Hematopoietic multipotent progenitor cell treated with erythropoietin and hydrocortisone succinate and interleukin-3 and kit ligand, for 15 days (in vitro differentiated cells): ENCODE measurements around the gene C10orf105.

Experiments used
- DNase-seq: peaks from one replicate; pipeline ENCODE4 v3.0.0-alpha.2; 2015; ENCODE audit warnings: low spot score

The C10orf105 gene

DNA sequence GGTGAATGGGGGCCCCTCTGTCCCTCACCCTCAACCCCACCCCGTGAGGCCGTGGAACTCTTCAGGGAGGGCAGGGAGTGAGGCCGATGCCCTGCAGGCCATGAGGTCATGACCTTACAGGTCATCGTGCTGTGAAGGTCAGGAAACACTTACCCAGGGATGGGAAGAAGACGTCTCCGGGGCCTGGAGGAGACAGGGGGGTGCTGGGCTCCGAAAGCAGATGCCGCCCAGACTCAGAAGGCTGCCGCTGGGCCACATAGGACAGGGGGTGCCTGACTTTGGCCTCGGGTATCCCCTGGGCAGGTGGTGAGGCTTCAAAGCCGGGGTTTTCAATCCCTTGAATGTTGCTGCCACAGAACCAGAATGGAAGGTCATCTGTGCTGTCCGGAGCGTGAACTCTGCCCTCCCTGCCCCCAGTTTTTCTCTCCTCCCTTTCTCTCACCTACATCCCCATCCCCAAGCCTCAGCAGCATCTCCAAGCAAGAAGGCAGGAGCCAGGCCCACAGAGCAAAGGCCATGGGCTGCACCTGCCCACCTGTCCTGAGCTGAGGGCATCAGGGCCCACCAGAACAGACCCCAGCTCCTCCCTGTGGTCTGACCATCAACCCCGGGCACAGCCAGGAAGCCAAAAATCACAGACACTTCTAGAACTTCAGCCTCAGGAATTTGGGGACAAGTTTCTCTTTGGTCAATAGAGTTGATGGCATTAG lies 32.1 kb upstream of the C10orf105 start:
- no peak for DNase-seq

DNA sequence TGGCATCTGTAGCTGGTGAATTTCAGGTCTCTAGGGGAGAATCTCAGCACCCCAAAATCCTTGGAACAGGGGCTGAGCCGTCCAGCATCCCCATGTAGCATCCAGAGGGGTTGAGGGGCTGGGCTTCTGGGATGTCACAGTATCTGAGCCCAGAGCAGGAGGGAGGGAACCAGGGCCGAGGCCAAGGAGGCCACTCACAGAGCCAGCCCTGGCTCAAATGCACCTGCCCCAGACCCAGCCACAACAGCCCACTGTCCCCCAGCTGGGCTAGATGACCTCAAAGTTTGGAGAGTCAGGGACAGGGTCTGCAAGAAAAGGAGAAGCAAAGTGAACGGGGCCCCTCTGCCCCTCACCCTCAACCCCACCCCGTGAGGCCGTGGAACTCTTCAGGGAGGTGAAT lies 31.4 kb upstream of the C10orf105 start:
- no peak for DNase-seq

DNA sequence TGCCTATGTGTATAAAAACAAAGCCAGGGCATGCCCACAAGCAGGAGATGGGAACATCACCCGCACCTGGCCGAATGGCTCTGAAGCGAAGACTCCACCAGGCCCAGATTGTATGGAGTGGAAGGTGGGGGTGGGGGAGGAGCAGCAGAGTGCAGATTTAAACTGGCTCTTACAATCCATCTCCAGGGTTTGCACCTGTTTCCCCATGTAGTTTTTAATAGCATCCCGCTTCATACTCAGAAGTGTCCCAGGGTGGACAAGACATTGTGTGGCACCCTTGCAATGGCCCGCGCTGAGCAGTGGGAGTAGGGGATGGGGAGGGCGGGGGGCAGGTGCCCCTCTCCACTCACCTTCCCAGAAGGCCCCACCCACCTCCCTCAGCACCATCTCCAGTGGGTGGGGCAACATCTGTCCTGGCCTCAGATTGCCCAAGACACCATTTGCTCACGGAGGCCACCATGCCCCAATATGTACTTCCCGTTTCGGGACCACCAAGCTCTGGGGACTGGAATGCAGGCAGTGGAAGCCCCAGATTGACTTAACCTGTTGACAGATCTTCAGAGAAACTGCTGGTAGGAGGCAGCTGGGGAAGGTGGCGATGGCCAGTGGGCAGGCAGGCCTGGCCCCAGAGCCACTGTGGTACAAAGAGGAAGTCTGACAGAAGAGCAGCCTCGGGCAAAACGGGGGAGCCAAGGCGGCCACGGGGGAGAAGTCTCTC lies 30.7 kb upstream of the C10orf105 start:
- no peak for DNase-seq

DNA sequence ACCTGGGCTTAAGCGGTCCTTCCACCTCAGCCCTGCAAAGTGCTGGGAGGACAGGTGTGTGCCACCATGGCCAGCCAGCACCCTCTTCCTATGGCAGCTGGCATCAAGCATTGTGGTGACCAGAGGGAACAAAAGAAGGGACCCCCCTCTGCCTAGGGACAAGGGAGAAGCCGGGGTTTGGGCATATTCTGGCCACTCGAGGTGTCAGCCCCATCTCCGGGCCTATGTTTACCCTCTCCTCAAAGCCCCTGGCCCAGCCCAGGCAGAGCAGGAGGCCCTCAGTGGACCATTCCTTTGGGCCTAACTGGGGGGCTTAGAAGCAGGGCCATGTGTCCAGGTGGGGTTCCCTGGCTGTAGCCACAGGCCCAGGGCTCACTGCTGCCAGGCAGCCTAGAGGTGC lies 29.8 kb upstream of the C10orf105 start:
- DNase-seq, result no peak

DNA sequence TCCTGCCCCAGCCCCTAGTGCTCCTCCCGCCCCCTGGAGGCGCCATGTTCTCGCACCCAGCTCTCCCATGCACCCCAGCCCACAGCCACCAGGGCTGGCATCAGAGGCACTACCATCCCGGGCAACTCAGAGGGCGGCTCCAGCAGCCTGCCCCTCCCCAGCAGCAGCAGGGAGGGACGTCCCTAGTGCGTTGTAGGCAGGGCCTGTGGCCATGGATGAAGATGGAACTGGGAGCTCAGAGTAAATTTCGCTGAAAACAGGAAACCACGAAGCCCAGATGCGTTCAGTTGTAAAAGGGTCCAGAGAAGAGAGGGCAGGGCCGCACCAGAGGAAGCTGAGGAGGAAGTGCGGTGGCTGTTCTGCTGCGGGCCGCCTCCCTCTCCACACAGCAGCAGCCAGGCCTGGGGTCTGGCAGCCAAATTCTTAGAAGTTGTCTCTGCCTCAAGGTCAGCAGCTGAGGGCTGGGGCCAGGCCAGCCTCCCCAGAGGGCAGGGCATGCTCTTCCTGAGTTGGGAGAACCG lies 29.2 kb upstream of the C10orf105 start:
- peak; percentile 81 for DNase-seq

DNA sequence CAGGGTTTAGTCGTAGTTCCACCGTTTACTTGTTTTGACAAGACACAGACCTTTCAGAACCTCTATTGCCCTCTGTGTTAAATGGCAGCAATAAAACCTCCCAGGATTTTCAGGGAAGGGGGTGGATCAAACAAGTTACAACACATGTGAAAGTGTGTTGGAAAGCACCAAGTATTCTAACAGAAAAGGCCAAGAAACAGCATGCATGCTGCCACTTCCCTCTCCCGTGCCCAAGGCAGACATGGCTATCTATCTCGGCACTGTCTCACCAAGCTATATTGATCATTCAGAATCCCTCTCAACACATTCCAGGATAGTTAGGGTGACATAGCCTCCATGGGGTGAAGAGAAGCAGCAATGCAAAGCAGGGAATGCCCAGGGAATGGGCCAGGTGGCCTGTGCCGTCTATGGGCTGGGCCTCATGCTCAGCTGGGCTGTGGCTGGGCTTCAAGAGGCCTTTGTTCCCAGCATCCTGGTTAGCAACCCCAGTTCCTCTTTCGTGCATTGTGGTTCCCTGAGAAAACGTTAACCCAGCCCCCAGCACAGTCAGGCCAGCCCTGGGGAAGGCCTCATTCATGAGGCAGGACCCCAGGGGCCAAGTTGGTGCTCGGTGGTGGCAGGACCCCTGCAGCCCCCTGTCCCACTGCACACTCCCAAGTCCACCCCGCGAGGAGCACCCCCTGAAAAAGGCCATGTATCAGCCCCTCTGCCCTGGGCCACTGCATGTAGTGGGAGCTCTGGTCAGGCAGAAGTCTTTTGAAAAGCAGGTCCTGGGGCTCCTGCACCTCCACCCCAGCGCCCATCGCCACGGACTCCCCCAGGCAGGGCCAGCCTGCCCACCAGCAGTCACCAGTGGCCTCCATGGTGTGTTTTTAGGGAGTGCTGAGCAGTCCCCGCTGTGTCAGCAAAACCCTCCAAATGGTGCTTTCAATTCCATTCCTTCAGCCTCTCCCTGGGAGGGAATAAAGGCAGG lies 28.3 kb upstream of the C10orf105 start:
- DNase-seq, result no peak

DNA sequence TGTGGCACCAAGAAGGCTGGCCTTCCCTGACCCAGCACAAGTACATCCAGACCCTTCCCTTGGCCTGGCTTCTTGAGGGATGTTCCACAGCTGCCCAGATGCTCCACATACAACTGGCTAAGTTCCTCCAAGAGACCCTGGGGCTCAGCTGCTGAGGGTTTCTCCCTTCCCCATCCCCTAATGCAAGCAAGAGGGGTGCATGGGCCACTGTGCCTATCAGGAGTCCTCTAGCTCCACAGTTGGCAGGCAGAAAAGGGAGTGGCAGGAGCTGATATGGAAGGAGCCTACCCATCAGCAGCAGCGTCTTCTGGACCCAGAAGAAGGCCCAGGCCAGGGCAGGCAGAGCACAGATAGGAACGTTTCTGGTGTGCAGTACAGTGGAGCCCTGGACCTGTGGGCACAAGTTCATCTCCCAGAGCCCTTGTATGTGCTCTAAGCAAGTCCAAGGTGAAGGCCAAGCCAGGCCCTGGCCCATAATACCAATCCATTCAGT lies 27.5 kb upstream of the C10orf105 start:
- DNase-seq, result peak; percentile 92

DNA sequence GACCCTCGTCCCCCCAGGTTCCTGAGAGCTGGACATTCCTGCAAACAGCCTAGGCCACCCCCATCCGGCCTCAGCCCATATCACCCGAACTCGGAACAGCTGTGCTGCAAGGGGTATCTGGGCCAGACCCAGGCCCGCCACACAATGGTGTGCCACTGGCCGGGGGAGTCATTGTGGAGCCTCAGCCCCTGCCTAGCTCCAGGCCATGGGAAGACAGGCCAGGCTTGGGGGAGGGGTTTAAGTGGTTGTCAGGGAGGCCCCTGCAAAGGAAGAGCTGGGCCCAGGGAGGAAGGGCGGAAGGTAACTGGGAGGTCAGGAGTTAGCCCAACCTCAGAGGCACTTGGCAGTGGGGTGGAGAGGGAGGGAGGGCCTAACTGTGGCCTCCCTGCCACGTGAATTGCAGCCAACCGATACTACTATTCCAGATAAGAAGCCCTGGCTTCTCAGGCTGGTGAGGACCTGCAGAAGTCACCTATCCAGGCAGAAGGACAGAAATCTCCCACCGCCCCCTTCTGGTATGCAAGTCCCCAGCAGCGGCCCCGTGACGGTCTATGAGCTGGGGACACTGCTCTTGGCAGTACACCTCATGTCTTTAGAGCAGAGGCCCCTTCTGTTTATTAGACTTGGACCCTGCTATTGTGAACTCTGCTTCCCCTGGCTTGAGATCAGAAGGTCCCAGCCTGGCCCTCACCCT lies 26.9 kb upstream of the C10orf105 start:
- peak; percentile 85 for DNase-seq

DNA sequence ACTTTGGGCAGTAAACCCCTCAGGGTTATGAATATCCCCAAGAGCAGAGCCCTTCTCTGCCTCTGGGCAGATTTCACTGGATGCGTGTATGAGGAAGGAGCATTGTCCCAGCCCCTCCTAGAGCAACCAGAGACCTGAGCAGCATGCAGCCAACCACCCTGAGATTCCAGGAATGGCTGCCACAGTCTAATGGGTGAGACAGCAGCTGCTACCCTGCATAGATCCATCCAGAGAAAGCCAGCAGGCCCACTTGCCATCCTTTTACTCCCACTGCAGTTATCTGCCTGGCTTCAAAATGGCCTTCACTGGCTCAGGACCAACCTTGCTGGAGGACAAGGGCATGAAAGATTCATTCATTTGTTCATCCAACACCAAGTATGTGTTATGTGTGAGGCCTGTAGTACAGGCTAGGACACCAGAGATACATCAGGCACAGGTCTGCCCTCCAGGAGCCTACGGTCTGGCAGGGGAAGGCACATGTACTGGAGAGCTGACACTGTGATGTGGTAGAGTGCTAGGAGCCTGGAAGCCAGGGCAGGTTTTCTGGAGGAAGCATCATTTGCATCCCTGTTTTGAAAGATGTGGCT lies 26.2 kb upstream of the C10orf105 start:
- DNase-seq, result peak; percentile 27

DNA sequence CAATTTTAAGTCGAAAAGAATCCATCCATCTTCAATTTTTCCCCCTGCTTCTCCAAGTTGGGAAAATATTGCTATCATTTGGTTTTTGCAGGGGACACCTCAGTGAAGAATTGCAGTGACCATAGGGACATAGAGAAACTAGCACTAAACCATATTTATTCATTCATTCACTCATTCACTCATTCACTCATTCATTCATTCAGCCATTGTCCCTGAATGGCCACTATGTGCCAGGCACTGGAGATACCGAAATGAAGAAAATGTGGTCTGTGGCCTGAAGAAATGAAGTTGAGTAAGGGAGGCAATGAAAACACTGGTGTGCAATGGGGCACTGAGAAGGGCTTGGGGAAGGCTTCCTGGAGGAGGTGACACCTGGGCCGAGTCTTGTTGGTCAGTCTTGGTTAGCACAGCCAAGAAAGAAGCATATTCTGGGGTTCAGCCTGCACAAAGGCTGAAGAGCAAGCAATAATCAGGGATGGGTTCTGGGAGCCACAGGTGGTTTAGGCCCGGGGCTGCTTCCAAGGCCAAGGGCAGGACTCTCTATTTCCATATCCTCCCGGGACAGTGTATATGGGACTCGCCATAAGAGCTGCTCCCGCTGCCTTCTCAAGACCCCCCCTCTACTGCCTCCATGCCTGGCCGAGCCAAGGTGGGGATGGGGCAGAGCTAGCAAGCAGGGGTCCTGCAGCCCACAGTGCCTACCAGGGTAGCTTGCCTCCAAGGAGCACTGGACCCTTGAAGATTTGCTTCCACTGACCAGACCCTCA lies 25.5 kb upstream of the C10orf105 start:
- no peak for DNase-seq

DNA sequence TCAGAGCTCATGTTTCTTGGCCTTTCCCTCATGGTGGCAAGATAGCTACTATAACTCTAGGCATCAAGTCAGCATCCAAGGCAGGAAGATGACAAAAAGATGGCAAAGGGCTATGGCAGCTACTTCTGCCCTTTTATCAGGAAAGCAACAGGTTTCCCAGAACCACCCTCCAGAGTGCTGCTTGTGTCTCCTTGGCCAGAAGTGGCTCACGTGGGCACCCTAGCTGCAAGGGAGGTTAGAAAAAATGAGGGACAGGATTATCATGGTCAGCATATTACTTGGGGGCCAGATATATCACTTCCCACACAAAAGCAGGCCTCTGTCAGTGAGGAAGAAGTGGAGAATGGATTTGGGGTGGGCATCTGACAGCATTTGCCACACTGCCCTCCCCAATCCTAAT lies 24.3 kb upstream of the C10orf105 start:
- DNase-seq, result peak; percentile 49

DNA sequence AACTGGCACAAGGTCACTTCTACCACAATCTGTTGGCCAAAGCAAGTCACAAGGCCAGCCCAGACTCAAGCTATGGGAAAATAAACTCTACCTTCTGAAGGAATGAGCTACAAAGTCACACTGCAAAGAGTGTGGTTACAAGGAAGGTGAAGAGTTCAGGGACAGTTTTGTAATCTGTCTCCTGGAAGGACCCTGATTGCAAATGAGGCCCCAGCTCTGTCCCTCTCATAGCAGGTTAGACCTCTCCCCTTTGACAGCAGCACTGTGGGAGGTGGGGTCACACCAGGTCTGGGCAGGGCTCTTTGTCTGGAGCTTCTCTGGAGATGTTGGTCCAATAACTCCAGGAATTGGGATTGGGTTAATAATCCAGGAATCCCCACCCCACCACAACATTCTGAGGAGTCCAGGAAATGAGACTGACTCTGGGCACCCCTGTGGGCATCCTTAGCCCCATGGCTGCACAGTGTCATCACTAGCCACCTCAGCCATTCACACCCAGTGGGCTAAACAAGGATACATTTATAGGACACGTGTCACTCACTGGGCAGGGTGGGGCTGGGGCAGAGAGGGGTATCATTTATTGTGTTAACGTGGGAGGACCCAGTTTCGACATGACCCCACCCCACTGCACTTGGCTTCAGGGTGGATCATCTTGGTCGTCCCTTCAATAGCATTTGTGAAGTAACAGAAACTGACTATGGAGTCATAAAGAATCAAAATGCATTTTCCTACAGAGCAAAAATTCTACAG lies 23.7 kb upstream of the C10orf105 start:
- DNase-seq, result no peak

DNA sequence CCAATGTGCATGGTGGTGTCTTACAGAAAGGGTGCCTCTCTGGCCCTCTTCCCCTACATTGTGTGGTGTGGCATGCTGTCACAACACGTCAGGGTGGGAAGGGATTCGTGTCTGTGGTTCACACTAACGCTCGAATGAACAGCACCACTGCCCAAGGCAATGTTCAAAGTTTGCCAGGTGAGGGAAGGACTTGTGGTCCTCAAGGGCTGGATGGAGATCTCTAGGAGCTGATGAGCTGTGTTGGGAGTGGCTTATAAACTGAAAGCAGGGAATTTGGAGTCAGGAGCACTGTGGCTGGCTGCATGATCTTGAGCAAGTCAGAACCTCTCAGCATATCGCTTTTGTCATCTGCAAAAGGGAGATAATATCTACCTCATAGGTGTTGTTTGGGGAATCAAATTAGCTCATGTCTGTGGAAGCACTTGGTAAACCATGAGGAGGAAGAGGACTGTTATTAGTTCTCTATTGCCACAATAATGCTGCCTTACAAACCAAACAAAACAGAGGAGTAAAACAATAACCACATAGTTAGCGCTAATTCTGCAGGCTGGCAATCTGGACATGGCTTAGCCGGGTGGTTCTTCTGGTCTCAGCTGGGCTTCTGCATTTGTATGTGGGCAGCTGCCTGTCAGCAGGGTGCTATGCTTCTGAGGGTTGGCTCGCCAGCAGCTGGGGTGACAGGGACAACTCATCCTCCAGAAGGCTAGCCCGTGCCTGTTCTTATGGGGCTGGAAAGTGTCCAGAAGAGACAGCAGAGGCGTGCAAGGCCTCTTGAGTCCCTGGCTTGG lies 22.9 kb upstream of the C10orf105 start:
- no peak for DNase-seq

DNA sequence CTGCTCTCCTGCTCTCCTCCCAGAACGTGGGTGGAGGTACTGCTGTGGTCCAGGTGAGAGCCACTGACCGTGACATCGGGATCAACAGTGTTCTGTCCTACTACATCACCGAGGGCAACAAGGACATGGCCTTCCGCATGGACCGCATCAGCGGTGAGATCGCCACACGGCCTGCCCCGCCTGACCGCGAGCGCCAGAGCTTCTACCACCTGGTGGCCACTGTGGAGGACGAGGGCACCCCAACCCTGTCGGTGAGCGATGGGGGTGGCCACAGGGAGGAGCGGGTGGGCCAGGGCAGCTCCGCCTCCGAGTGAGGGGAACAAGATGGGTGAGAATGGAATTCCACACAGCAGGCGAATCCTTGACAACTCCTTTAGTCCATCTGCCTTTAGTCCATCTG lies 22.1 kb upstream of the C10orf105 start:
- DNase-seq, result no peak

DNA sequence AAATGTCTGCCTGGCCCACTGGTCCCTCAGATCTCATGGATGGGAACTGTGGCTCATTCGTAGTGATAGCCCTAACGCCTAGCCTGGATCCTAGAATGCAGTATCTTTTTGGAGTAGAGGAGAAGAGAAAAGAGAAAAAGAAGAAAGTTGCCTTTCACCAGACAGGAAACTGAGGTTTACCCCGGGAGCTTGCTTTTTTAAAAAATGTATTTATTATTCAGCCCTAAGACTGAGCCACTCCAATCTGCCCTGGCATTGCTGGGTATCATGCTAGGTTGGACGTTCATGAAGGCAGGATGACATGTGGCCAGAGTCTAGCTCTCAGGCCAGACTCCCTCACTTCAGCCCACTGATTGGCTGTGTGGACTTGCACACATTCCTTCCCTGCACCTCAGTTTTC lies 21.5 kb upstream of the C10orf105 start:
- DNase-seq, result no peak

DNA sequence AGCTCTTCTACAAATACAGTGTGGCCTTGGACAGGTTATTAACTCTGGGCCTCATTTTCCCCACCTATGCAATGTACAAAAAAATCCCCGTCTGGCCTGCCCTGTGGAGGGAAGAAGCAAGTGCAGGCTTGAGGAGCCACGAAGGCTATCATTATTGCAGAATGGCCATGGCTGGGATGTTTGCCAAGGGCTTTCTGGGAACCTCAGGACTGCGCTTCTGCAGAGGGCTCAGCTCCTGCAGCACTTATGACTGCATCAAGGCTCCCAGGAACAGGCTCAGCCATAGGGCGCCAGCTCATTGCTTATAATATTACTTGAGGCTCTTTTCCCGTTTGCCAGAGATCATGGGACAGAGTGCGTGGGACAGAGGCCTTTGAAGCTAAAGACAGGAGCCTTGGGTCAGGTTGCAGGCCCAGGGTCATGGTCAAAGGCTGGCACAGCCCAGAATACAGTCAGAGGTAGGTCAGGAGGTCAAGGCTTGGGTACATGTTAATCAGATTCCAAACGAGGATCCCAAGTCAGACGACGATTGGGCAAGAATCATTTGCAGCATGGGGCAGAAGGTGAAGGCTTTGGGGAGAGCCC lies 20.6 kb upstream of the C10orf105 start:
- peak; percentile 64 for DNase-seq

DNA sequence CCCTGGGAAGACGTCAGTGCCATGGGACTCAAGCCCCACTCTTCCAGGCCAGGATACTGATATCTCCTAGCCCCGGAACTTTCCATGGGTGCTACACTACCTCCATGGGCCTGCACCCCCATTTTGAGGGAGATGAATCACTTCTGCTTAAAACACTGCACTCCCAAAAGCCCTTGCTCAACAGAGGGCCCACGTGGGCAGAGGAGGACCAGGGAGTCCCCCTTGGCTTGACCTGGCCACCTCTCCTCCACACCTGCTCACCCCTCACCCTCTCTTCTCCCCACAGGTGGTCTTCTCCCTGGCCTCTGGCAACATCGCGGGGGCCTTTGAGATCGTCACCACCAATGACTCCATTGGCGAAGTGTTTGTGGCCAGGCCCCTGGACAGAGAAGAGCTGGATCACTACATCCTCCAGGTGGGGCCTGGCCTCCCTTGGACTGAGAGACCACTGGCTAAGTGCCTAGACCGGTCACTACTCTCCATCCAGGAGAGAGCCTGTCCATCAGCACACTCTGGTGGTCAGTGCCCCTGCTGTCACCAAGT lies 19.9 kb upstream of the C10orf105 start:
- no peak for DNase-seq

DNA sequence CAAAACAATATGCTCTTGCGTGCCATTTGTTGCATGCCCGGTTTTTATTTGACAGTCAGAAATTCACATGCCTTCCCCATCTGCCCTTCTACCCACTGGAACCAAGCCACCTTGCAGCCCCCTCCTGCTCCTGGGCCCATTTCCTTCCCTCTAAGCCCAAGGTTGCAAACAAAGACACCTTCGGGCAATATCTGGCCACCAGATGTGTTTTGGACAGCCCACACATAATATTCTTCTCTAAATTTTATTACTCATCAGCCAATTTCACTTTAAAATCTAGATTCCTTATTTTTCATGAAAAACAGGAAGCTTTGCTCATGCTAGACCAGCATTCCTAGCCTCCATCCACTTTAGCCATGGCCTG lies 18.2 kb upstream of the C10orf105 start:
- no peak for DNase-seq
